GM12878 (cell line): ENCODE measurements around the gene PRRX2.

Experiments
- ATF2 ChIP-seq: IDR thresholded peaks from 2 replicates; pipeline ENCODE4 v1.6.1; 2012; ENCODE audit warnings: low read length, inconsistent platforms
- BCL3 ChIP-seq: IDR thresholded peaks from 2 replicates; pipeline ENCODE4 v1.6.1; 2011; ENCODE audit warnings: borderline replicate concordance, low read depth, mild to moderate bottlenecking, moderate library complexity, low read length; ENCODE audit not compliant: insufficient read depth, poor library complexity, severe bottlenecking
- CTCF ChIP-seq, 3 experiments: IDR thresholded peaks in 2 of 3; conservative IDR thresholded peaks in 1 of 3; 2 replicates each; pipeline ENCODE4 v1.5.1; 2011; ENCODE audit warnings: low read depth in 3 of 3, low read length in 3 of 3, mild to moderate bottlenecking in 3 of 3, control low read depth in 2 of 3, moderate library complexity in 2 of 3, inconsistent platforms in 1 of 3, mixed read lengths in 1 of 3; ENCODE audit not compliant: control insufficient read depth in 2 of 3, insufficient read depth in 1 of 3; ENCODE audit errors: extremely low read depth in 1 of 3
- EZH2 ChIP-seq: IDR thresholded peaks from 2 replicates; pipeline ENCODE4 v1.6.1; 2012; ENCODE audit warnings: low read depth, mild to moderate bottlenecking, control low read depth, inconsistent platforms, low read length, borderline replicate concordance; ENCODE audit not compliant: control insufficient read depth
- FOS ChIP-seq: IDR thresholded peaks from 3 replicates; pipeline ENCODE4 v1.6.1; 2011; ENCODE audit warnings: borderline replicate concordance; ENCODE audit not compliant: insufficient read length; ENCODE audit errors: extremely low read depth
- JUND ChIP-seq: IDR thresholded peaks from 2 replicates; pipeline ENCODE4 v1.6.1; 2012; ENCODE audit warnings: low read depth, mild to moderate bottlenecking, low read length, improper control_type of control experiment, moderate library complexity
- NFXL1 ChIP-seq: fragments of 450-650 bp; IDR thresholded peaks from 2 replicates; pipeline ENCODE4 v1.6.1; 2017; ENCODE audit warnings: antibody characterized with exemption, mild to moderate bottlenecking, borderline replicate concordance
- POLR2A ChIP-seq: IDR thresholded peaks from 2 replicates; pipeline ENCODE4 v1.6.1; 2011; ENCODE audit warnings: low read depth, mild to moderate bottlenecking, low read length
- POU2F2 ChIP-seq: IDR thresholded peaks from 3 replicates; pipeline ENCODE4 v1.6.1; 2011; ENCODE audit warnings: low read depth, mild to moderate bottlenecking, low read length, borderline replicate concordance
- STAT3 ChIP-seq: IDR thresholded peaks from 2 replicates; pipeline ENCODE4 v1.6.1; 2011; ENCODE audit warnings: low read depth, low read length, improper control_type of control experiment

GRCh38 chr9:129669946-129670345, 4.5 kb downstream of the PRRX2 start:
- TF ChIP-seq POLR2A (no peak), FOS (no peak), POU2F2 (no peak), EZH2 (no peak), CTCF (IDR thresholded peaks at IDR 0.05 in 2 of 3, conservative IDR thresholded peaks at IDR 0.05 in 1 of 3; ENCODE audit: control insufficient read depth in 2 of 3, extremely low read depth in 1 of 3, insufficient read depth in 1 of 3, low read depth in 3 of 3, low read length in 3 of 3) (no peak), NFXL1 (no peak), STAT3 (no peak), ATF2 (no peak), BCL3 (no peak), JUND (no peak)
